Epithelial cell of proximal tubule (primary cell): ENCODE data around the gene OLFML3. TPM values are rescaled to one million over a fixed set of nuclear protein-coding genes. Genes with fewer than 3 reads are reported as not detected.

ENCODE experiments used
- DNase-seq: peaks from one replicate; pipeline ENCODE4 v3.0.0-alpha.2; 2011; ENCODE audit warnings: low read depth
- H3K4me3 ChIP-seq: 2 replicates; pipeline ENCODE4 v1.5.1; 2011; ENCODE audit warnings: low read depth, mild to moderate bottlenecking, low read length
- CTCF ChIP-seq: conservative IDR thresholded peaks from 2 replicates; pipeline ENCODE4 v1.5.1; 2012; ENCODE audit warnings: low read depth, mild to moderate bottlenecking, low read length
- total RNA-seq: library from RNA; depleted of rRNA; stranded (reverse); fragments of >200 nt; gene quantifications from 2 replicates; pipeline ENCODE4 v1.2.3, GENCODE V29; 2015

OLFML3 gene
- total RNA-seq, 1 donor from 2014 or later, result 0.12 TPM

DNA sequence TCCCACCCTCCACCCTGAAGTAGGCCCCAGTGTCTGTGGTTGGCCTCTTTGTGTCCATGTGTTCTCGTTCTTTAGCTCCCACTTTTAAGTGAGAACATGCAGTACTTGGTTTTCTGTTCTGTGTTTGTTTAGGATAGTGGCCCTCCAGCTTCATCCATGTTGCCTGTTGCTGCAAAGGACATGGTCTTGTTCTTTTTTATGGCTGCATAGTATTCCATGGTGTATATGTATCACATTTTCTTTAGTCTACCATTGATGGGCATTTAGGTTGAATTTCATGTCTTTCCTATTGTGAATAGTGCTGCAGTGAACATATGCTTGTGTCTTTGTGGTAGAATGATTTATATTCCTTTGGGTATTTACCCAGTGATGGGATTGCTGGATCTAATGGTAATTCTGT lies 44.1 kb upstream of the OLFML3 start:
- TF ChIP-seq CTCF, result no peak
- no peak for DNase-seq
- H3K4me3 ChIP-seq, result no peak overlapping the region

- DNase-seq, result no peak
- H3K4me3 ChIP-seq, result no peak overlapping the region
- no peak for TF ChIP-seq CTCF
Measured at GRCh38 chr1:113935970-113936369, 43.3 kb upstream of the OLFML3 start.

DNA sequence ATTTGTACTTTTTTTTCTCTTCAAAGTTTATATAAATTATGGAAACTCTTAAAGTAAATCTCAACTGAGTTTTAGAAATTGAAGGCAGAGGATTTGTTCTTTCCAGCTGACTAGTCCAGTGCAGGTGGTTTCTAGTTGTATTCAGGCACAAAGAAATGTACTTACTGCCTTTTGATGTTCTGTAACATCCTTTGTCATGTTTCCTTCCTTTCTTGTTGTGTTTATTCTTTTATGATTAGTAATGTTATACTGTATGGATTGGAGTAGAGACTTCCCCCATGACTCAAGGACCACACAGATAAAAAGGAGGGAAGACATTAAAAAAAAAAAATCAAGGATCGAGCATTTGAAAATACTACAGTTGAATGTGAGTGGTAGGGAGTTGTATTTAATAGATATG lies 42.1 kb upstream of the OLFML3 start:
- no peak for DNase-seq
- H3K4me3 ChIP-seq, result no peak overlapping the region
- no peak for TF ChIP-seq CTCF

GRCh38 chr1:113938192-113938591 lies 41.1 kb upstream of the OLFML3 start:
- DNase-seq, result no peak
- no peak for TF ChIP-seq CTCF
- no peak overlapping the region for H3K4me3 ChIP-seq

DNA sequence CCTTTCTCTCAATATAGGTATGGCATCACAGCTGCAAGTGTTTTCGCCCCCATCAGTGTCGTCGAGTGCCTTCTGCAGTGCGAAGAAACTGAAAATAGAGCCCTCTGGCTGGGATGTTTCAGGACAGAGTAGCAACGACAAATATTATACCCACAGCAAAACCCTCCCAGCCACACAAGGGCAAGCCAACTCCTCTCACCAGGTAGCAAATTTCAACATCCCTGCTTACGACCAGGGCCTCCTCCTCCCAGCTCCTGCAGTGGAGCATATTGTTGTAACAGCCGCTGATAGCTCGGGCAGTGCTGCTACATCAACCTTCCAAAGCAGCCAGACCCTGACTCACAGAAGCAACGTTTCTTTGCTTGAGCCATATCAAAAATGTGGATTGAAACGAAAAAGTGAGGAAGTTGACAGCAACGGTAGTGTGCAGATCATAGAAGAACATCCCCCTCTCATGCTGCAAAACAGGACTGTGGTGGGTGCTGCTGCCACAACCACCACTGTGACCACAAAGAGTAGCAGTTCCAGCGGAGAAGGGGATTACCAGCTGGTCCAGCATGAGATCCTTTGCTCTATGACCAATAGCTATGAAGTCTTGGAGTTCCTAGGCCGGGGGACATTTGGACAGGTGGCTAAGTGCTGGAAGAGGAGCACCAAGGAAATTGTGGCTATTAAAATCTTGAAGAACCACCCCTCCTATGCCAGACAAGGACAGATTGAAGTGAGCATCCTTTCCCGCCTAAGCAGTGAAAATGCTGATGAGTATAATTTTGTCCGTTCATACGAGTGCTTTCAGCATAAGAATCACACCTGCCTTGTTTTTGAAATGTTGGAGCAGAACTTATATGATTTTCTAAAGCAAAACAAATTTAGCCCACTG lies 38.7 kb upstream of the OLFML3 start:
- no peak overlapping the region for H3K4me3 ChIP-seq
- no peak for DNase-seq
- TF ChIP-seq CTCF, result no peak

DNA sequence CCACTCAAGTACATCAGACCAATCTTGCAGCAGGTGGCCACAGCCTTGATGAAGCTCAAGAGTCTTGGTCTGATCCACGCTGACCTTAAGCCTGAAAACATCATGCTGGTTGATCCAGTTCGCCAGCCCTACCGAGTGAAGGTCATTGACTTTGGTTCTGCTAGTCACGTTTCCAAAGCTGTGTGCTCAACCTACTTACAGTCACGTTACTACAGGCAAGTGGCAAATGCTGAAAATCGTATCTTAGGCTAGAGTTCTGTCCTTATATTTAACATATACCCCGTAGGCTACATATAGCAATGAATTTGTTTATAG lies 38.1 kb upstream of the OLFML3 start:
- H3K4me3 ChIP-seq, result no peak overlapping the region
- TF ChIP-seq CTCF, result no peak
- DNase-seq, result no peak

DNA sequence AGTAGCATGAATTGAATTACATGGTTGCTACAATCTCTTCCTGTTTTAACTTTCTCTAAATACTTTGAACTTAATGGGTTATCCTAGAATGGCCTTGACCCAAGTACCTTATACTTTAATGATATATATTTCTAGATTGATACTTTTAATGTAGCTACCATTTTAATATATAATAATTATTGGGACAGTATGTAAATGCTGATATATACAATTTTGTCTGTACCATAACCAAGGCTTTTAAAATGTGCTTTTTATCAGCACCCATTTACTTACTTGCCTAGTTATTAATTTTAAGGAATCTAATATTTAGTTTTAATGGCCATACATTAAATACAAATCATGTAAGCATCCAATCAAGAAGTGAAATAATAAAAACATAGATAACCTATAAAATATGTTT lies 36.7 kb upstream of the OLFML3 start:
- H3K4me3 ChIP-seq, result no peak overlapping the region
- TF ChIP-seq CTCF, result no peak
- no peak for DNase-seq
